Mesendoderm (in vitro differentiated cells): ENCODE results near the gene RASA3.

Experiments used
- DNase-seq: peaks from one replicate; pipeline ENCODE4 v3.0.0; 2013
- H2AK5ac ChIP-seq: 2 replicates; pipeline ENCODE4 v1.6.1; 2013; ENCODE audit warnings: low read length, inconsistent platforms
- H2BK120ac ChIP-seq: 2 replicates; pipeline ENCODE4 v1.6.1; 2013; ENCODE audit warnings: low read depth, mild to moderate bottlenecking, low read length, moderate library complexity, mixed read lengths
- H2BK15ac ChIP-seq: replicated peaks from 2 replicates; pipeline ENCODE4 v1.6.1; 2013; ENCODE audit warnings: low read depth, mild to moderate bottlenecking, moderate library complexity
- H2BK5ac ChIP-seq: 2 replicates; pipeline ENCODE4 v1.6.1; 2013; ENCODE audit warnings: low read length, inconsistent platforms
- H3K18ac ChIP-seq: 2 replicates; pipeline ENCODE4 v1.6.1; 2013; ENCODE audit warnings: mild to moderate bottlenecking, low read length, mixed read lengths
- H3K23ac ChIP-seq: one replicate; pipeline ENCODE4 v1.6.1; 2013; ENCODE audit warnings: low read length
- H3K27ac ChIP-seq: 2 replicates; pipeline ENCODE4 v1.5.1; 2013; ENCODE audit warnings: low read depth, mild to moderate bottlenecking, inconsistent platforms, low read length, moderate library complexity
- H3K27me3 ChIP-seq: 2 replicates; pipeline ENCODE4 v1.6.1; 2013; ENCODE audit warnings: low read length, control low read depth, mild to moderate bottlenecking, inconsistent platforms; ENCODE audit not compliant: insufficient read depth, poor library complexity
- H3K36me3 ChIP-seq: 2 replicates; pipeline ENCODE4 v1.6.1; 2013; ENCODE audit warnings: low read length, inconsistent platforms; ENCODE audit not compliant: control insufficient read depth, insufficient read depth
- H3K4ac ChIP-seq: one replicate; pipeline ENCODE4 v1.6.1; 2013; ENCODE audit warnings: low read depth, mild to moderate bottlenecking, low read length, moderate library complexity
- H3K4me1 ChIP-seq: 2 replicates; pipeline ENCODE4 v1.6.1; 2013; ENCODE audit warnings: low read depth, low read length, inconsistent platforms; ENCODE audit not compliant: control insufficient read depth
- H3K4me2 ChIP-seq: 2 replicates; pipeline ENCODE4 v1.6.1; 2013; ENCODE audit warnings: low read length
- H3K4me3 ChIP-seq: 2 replicates; pipeline ENCODE4 v1.5.1; 2013; ENCODE audit warnings: mild to moderate bottlenecking, low read length
- H3K56ac ChIP-seq: one replicate; pipeline ENCODE4 v1.6.1; 2013; ENCODE audit warnings: low read length
- H3K79me1 ChIP-seq: 2 replicates; pipeline ENCODE4 v1.6.1; 2013; ENCODE audit warnings: low read length, inconsistent platforms
- H3K79me2 ChIP-seq: 2 replicates; pipeline ENCODE4 v1.6.1; 2013; ENCODE audit warnings: mild to moderate bottlenecking, low read length; ENCODE audit not compliant: control insufficient read depth, insufficient read depth
- H3K9ac ChIP-seq: 2 replicates; pipeline ENCODE4 v1.6.1; 2013; ENCODE audit warnings: low read length, inconsistent platforms
- H4K5ac ChIP-seq: one replicate; pipeline ENCODE4 v1.6.1; 2013; ENCODE audit warnings: low read length
- H4K8ac ChIP-seq: one replicate; pipeline ENCODE4 v1.6.1; 2013; ENCODE audit warnings: low read depth, mild to moderate bottlenecking, control low read depth, low read length, moderate library complexity
- WGBS: extraction: QIAGEN DNeasy Blood & Tissue Kit; methylation state at CpG from one replicate; pipeline ENCODE4 v1.1.7; 2013; ENCODE audit warnings: low lambda C conversion rate, missing lambda C conversion rate; ENCODE audit not compliant: insufficient coverage; ENCODE audit errors: extremely low coverage; 5-methylcytosine and 5-hydroxymethylcytosine counted together

Gene RASA3

GRCh38 chr13:114012141-114012540 lies 120.3 kb downstream of the RASA3 start:
- Histone ChIP-seq H3K79me1 (no peaks in the 10 kb centered on the region), H3K23ac (no peak overlapping the region), H3K36me3 (no peaks in the 10 kb centered on the region), H4K5ac (no peak overlapping the region), H3K4me3 (no peak overlapping the region), H3K4me2 (no peak overlapping the region), H3K18ac (no peak overlapping the region), H3K79me2 (no peaks in the 10 kb centered on the region), H3K27me3 (no peaks in the 10 kb centered on the region), H3K27ac (no peak overlapping the region), H3K56ac (no peak overlapping the region), H3K4ac (no peak overlapping the region), H3K4me1 (no peaks in the 10 kb centered on the region), H2BK15ac (no peak overlapping the region), H4K8ac (no peak overlapping the region), H2BK120ac (no peak overlapping the region), H2BK5ac (no peak overlapping the region), H3K9ac (no peak overlapping the region), H2AK5ac (no peak overlapping the region)
- 100% methylated on average over 6 of the region's 17 CpGs for WGBS
- DNase-seq, result no peak

- Histone ChIP-seq H3K36me3 (no peaks in the 10 kb centered on the region), H3K27me3 (no peaks in the 10 kb centered on the region), H3K79me2 (no peaks in the 10 kb centered on the region), H2BK15ac (no peak overlapping the region), H3K79me1 (no peaks in the 10 kb centered on the region), H3K18ac (no peak overlapping the region), H2BK5ac (no peak overlapping the region), H4K8ac (no peak overlapping the region), H3K56ac (no peak overlapping the region), H4K5ac (no peak overlapping the region), H3K4me3 (no peak overlapping the region), H3K4me2 (no peak overlapping the region), H3K23ac (no peak overlapping the region), H3K4me1 (no peaks in the 10 kb centered on the region), H2BK120ac (no peak overlapping the region), H3K27ac (no peak overlapping the region), H3K9ac (no peak overlapping the region), H2AK5ac (no peak overlapping the region), H3K4ac (no peak overlapping the region)
- DNase-seq, result no peak
- WGBS, result no CpG with 5 or more reads among the region's 19 CpGs
These were observed 121.2 kb downstream of the RASA3 start for GRCh38 chr13:114011226-114011625.

GRCh38 chr13:114010401-114011101 lies 121.9 kb downstream of the RASA3 start:
- H2BK120ac ChIP-seq, result no peak overlapping the region
- no peak overlapping the region for H4K8ac ChIP-seq
- no peaks in the 10 kb centered on the region for H3K4me1 ChIP-seq
- H3K4ac ChIP-seq, result no peak overlapping the region
- no peak overlapping the region for H3K18ac ChIP-seq
- no peak overlapping the region for H3K4me2 ChIP-seq
- no peak for DNase-seq
- H2AK5ac ChIP-seq, result no peak overlapping the region
- no peak overlapping the region for H3K56ac ChIP-seq
- H3K23ac ChIP-seq, result no peak overlapping the region
- H2BK15ac ChIP-seq, result no peak overlapping the region
- H3K27me3 ChIP-seq, result no peaks in the 10 kb centered on the region
- no peaks in the 10 kb centered on the region for H3K36me3 ChIP-seq
- no peak overlapping the region for H3K4me3 ChIP-seq
- H3K9ac ChIP-seq, result no peak overlapping the region
- no peaks in the 10 kb centered on the region for H3K79me1 ChIP-seq
- no peaks in the 10 kb centered on the region for H3K79me2 ChIP-seq
- H3K27ac ChIP-seq, result no peak overlapping the region
- no peak overlapping the region for H2BK5ac ChIP-seq
- WGBS, result no CpG with 5 or more reads among the region's 37 CpGs
- no peak overlapping the region for H4K5ac ChIP-seq

- no peak for DNase-seq
- H3K4ac ChIP-seq, result no peak overlapping the region
- no peak overlapping the region for H2AK5ac ChIP-seq
- no peak overlapping the region for H3K18ac ChIP-seq
- H3K4me1 ChIP-seq, result no peaks in the 10 kb centered on the region
- WGBS, result no CpG with 5 or more reads among the region's 31 CpGs
- no peaks in the 10 kb centered on the region for H3K79me1 ChIP-seq
- no peak overlapping the region for H3K56ac ChIP-seq
- H3K27me3 ChIP-seq, result no peaks in the 10 kb centered on the region
- H3K79me2 ChIP-seq, result no peaks in the 10 kb centered on the region
- no peak overlapping the region for H3K27ac ChIP-seq
- H4K5ac ChIP-seq, result no peak overlapping the region
- H2BK120ac ChIP-seq, result no peak overlapping the region
- no peaks in the 10 kb centered on the region for H3K36me3 ChIP-seq
- no peak overlapping the region for H3K4me3 ChIP-seq
- H3K23ac ChIP-seq, result no peak overlapping the region
- no peak overlapping the region for H2BK5ac ChIP-seq
- H4K8ac ChIP-seq, result no peak overlapping the region
- H2BK15ac ChIP-seq, result no peak overlapping the region
- no peak overlapping the region for H3K9ac ChIP-seq
- H3K4me2 ChIP-seq, result no peak overlapping the region
These were observed 122.6 kb downstream of the RASA3 start for GRCh38 chr13:114009590-114010400.

GRCh38 chr13:114008964-114009589 lies 123.3 kb downstream of the RASA3 start:
- no peaks in the 10 kb centered on the region for H3K79me2 ChIP-seq

More at GRCh38 chr13:114008964-114009589, 123.3 kb downstream of the RASA3 start:
- H3K4me2 ChIP-seq, result no peak overlapping the region
- WGBS, result no CpG with 5 or more reads among the region's 33 CpGs
- H3K4ac ChIP-seq, result no peak overlapping the region
- DNase-seq, result no peak
- H3K4me1 ChIP-seq, result no peaks in the 10 kb centered on the region
- no peaks in the 10 kb centered on the region for H3K27me3 ChIP-seq
- H2AK5ac ChIP-seq, result no peak overlapping the region
- H2BK15ac ChIP-seq, result no peak overlapping the region
- H3K9ac ChIP-seq, result no peak overlapping the region
- H3K79me1 ChIP-seq, result no peaks in the 10 kb centered on the region
- H4K8ac ChIP-seq, result no peak overlapping the region
- H3K27ac ChIP-seq, result no peak overlapping the region
- H3K23ac ChIP-seq, result no peak overlapping the region
- H3K36me3 ChIP-seq, result no peaks in the 10 kb centered on the region
- H4K5ac ChIP-seq, result no peak overlapping the region
- no peak overlapping the region for H2BK5ac ChIP-seq
- H3K4me3 ChIP-seq, result no peak overlapping the region
- no peak overlapping the region for H3K18ac ChIP-seq
- no peak overlapping the region for H3K56ac ChIP-seq
- no peak overlapping the region for H2BK120ac ChIP-seq
